ENCODE measurements around the gene INF2. TPM values are rescaled to one million over a fixed set of nuclear protein-coding genes. Genes with fewer than 3 reads are reported as not detected.

INF2 gene
- total RNA-seq, 2 experiments from 2014 or later = 74.9 to 76.9 TPM

DNA sequence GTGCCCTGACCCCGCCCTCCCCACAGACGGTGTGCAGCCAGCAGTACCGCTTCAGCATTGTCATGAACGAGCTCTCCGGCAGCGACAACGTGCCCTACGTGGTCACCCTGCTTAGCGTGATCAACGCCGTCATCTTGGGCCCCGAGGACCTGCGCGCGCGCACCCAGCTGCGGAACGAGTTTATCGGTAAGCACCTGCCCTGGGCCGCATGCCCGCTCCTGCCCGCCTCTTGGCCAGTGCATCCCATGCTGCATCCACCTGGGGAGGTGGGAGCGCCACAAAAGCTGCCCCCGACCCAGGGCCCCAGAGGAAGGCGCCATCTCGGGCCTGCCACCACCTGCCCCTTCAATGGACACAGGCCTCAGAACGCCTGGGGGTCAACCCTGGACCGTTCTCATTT, 13.9 kb downstream of the INF2 start:
- H3K27me3 Mint-ChIP-seq = no peaks in the 10 kb centered on the region
- TF ChIP-seq, protein P1, sequence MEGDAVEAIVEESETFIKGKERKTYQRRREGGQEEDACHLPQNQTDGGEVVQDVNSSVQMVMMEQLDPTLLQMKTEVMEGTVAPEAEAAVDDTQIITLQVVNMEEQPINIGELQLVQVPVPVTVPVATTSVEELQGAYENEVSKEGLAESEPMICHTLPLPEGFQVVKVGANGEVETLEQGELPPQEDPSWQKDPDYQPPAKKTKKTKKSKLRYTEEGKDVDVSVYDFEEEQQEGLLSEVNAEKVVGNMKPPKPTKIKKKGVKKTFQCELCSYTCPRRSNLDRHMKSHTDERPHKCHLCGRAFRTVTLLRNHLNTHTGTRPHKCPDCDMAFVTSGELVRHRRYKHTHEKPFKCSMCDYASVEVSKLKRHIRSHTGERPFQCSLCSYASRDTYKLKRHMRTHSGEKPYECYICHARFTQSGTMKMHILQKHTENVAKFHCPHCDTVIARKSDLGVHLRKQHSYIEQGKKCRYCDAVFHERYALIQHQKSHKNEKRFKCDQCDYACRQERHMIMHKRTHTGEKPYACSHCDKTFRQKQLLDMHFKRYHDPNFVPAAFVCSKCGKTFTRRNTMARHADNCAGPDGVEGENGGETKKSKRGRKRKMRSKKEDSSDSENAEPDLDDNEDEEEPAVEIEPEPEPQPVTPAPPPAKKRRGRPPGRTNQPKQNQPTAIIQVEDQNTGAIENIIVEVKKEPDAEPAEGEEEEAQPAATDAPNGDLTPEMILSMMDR (IDR thresholded peaks at IDR 0.05) = no peak
- H3K4me1 Mint-ChIP-seq (ENCODE audit: low read depth) = peaks cover 3% of the 10 kb centered on the region

DNA sequence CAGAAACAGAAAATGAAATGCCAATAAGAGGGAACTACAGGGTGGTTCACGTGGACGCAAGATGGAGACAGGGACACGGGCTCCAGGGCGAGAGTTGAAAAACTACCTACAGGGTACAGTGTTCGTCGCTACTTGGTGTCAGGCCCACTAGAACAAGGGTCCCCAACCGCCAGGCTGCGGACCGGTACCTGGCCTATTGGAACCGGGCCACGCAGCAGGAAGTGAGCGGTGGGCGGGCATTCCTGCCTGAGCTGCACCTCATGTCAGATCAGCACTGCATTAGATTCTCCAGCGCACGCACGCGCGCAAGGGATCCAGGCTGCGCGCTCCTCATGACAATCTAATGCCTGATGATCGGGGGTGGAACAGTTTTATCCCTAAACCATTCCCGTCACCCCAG, 14.8 kb downstream of the INF2 start:
- intact Hi-C loops (cut with DNase I, micrococcal nuclease) = no loop called here
- no peak for DNase-seq
- Histone ChIP-seq H3K4me1 (ENCODE audit: insufficient read depth, low read length) (peaks cover 8% of the 10 kb centered on the region), H3K27ac (ENCODE audit: low read depth in 1 of 2, low read length in 2 of 2) (no peak overlapping the region), H3K36me3 (ENCODE audit: insufficient read depth, low read length) (peaks cover 44% of the 10 kb centered on the region), H3K27me3 (ENCODE audit: control insufficient read depth in 1 of 2, insufficient read depth in 2 of 2, low read length in 2 of 2) (no peaks in the 10 kb centered on the region), H3K4me3 (ENCODE audit: low read length) (no peak overlapping the region), H3K9me3 (ENCODE audit: control insufficient read depth in 1 of 2, insufficient read depth in 1 of 2, low read length in 2 of 2) (no peaks in the 10 kb centered on the region)
- POLR2A ChIA-PET = no interaction called here
- no peaks in the 10 kb centered on the region for H3K9me3 Mint-ChIP-seq
- TF ChIP-seq, protein P1 (IDR thresholded peaks at IDR 0.05) = no peak
- no peak overlapping the region for H3K27ac Mint-ChIP-seq
- no peaks in the 10 kb centered on the region for H3K27me3 Mint-ChIP-seq
- no peak overlapping the region for H3K4me3 Mint-ChIP-seq
- H3K4me1 Mint-ChIP-seq (ENCODE audit: low read depth) = peaks cover 5% of the 10 kb centered on the region
- CTCF ChIA-PET = no interaction called here
- no peak for ATAC-seq (ENCODE audit: poor library complexity)
- peaks cover 20% of the 10 kb centered on the region for H3K36me3 Mint-ChIP-seq (ENCODE audit: low read depth)

More for the DNA sequence above, 13.9 kb downstream of the INF2 start:
- no peak overlapping the region for H3K27ac ChIP-seq (ENCODE audit: low read depth in 1 of 2, low read length in 2 of 2)
- ATAC-seq (ENCODE audit: poor library complexity) (no peak), DNase-seq (no peak)
- intact Hi-C loops (cut with DNase I, micrococcal nuclease) = no loop called here
- ChIA-PET POLR2A (interaction anchor here (1.2 kb wide), 1 partner anchor 37 kb away, joined by 3 read pairs; no protein-coding TSS in a partner anchor), CTCF (no interaction called here)
- no peaks in the 10 kb centered on the region for H3K9me3 ChIP-seq (ENCODE audit: control insufficient read depth in 1 of 2, insufficient read depth in 1 of 2, low read length in 2 of 2)
- H3K4me3 ChIP-seq (ENCODE audit: low read length) = no peak overlapping the region
- H3K4me1 ChIP-seq (ENCODE audit: insufficient read depth, low read length) = peaks cover under 1% of the 10 kb centered on the region
- Mint-ChIP-seq H3K4me3 (no peak overlapping the region), H3K27ac (no peak overlapping the region), H3K9me3 (no peaks in the 10 kb centered on the region), H3K36me3 (ENCODE audit: low read depth) (peaks cover 13% of the 10 kb centered on the region)
- no peaks in the 10 kb centered on the region for H3K27me3 ChIP-seq (ENCODE audit: control insufficient read depth in 1 of 2, insufficient read depth in 2 of 2, low read length in 2 of 2)
- H3K36me3 ChIP-seq (ENCODE audit: insufficient read depth, low read length) = peaks cover 44% of the 10 kb centered on the region

DNA sequence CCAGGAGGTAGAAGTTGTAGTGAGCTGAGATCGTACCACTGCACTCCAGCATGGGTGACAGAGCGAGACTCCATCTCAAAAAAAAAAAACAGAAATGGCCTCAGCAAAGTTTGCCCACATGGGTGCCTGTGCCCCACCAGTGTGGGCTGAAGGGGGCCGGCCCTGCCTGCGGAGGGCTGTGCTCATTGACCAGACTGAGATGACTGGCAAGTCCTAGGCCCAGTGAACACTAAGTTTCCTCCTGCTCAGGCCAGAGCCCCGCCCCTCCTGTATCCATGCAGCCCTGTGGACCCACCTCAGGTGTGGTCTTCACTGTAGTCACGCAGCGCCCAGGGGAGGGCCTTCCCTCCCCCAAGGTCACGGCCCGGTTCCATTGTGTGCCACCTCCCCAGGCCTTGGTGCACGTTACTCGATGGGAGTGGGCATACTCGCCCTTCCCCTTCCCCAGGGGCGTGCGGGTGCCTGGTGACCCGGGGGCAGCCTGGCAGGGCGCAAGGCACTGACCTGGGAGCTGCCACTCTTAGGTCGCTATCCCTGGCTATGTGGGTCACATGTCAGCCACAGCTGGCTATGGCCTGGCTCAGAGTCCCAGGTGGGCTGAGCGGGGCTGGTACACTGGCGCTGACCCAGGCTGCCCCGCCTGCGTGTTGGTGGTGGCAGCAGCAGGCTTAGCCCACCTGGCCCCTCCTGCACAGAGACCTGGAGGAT, 16.1 kb downstream of the INF2 start:
- CTCF ChIA-PET = no interaction called here
- intact Hi-C loops (cut with DNase I, micrococcal nuclease) = loop anchor here in 1 of 2 experiments (5.0 kb wide), 1 partner anchor 568 kb away; the partner anchor contains the start of gene KIF26A
- Histone ChIP-seq H3K27ac (ENCODE audit: low read depth in 1 of 2, low read length in 2 of 2) (peak overlapping the region in 1 of 2 donors; percentile 7), H3K27me3 (ENCODE audit: control insufficient read depth in 1 of 2, insufficient read depth in 2 of 2, low read length in 2 of 2) (no peaks in the 10 kb centered on the region), H3K9me3 (ENCODE audit: control insufficient read depth in 1 of 2, insufficient read depth in 1 of 2, low read length in 2 of 2) (no peaks in the 10 kb centered on the region), H3K4me1 (ENCODE audit: insufficient read depth, low read length) (peaks cover 8% of the 10 kb centered on the region), H3K4me3 (ENCODE audit: low read length) (no peak overlapping the region), H3K36me3 (ENCODE audit: insufficient read depth, low read length) (peaks cover 46% of the 10 kb centered on the region)
- Mint-ChIP-seq H3K4me3 (no peak overlapping the region), H3K27ac (no peak overlapping the region), H3K36me3 (ENCODE audit: low read depth) (peaks cover 23% of the 10 kb centered on the region), H3K4me1 (ENCODE audit: low read depth) (peaks cover 5% of the 10 kb centered on the region), H3K27me3 (no peaks in the 10 kb centered on the region), H3K9me3 (no peaks in the 10 kb centered on the region)
- ATAC-seq (ENCODE audit: poor library complexity) (no peak), DNase-seq (no peak)
- TF ChIP-seq, protein P1 (IDR thresholded peaks at IDR 0.05) = no peak
- POLR2A ChIA-PET = no interaction called here
